D341Med (cell line): ENCODE measurements around the gene COPS7A.

ENCODE experiments used
- DNase-seq: peaks from one replicate; pipeline ENCODE4 v3.0.0; 2012; ENCODE audit warnings: low spot score

COPS7A gene, protein sequence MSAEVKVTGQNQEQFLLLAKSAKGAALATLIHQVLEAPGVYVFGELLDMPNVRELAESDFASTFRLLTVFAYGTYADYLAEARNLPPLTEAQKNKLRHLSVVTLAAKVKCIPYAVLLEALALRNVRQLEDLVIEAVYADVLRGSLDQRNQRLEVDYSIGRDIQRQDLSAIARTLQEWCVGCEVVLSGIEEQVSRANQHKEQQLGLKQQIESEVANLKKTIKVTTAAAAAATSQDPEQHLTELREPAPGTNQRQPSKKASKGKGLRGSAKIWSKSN

GRCh38 chr12:6723607-6724408 is at the start of gene COPS7A:
COPS7A (plus strand) TSS chr12:6724046; CDS start chr12:6724657, 611 bp downstream.
- DNase-seq = peak; percentile 96

DNA sequence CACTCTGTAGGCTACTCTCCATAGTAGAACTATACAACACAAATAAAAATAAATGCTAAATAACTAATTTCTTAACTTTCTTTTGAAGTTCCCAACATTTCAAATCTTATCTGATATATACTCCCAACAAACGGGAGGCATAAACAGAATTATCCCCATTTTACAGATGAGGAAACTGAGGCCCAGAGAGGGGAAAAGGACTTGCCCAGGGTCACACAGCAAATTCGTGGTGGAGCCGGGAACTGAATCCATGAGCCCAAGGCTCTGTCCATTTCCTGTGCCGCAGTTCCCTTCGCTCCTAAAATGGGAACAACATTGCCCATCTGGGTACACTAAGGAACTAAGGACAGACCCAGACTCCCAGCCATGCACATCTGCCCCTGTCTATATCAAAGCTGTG is 46.9 kb upstream of the COPS7A start:
- no peak for DNase-seq

GRCh38 chr12:6684609-6685008 is 39.2 kb upstream of the COPS7A start:
- peak; percentile 57 for DNase-seq

- no peak for DNase-seq
Measured at GRCh38 chr12:6685814-6686213, 38.0 kb upstream of the COPS7A start.

DNA sequence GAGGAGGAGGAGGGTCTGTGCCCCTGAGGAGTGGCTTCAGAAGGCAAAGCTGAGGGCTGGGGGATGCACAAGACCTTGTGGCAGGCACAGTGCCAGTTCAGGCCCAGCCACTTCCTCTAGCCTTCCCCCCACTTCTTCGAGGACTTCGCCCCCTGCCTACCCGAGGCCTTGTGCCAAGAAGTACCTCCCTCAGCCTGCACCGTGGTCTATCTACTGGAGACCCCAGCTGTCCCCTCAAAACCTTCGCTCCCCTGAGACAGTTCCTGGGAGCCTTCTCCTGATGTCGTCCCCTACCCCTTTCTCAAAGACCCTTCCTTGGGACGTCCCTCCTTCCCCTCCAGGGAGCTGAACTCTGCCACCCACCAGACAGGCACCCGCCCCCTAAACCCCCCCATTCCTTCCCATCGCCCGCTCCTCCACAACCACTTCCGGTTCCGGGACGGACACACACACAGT is 35.3 kb upstream of the COPS7A start:
- no peak for DNase-seq

- DNase-seq = peak; percentile 93
Measured at GRCh38 chr12:6688999-6689882, 34.6 kb upstream of the COPS7A start, which contains the start of gene ZNF384. ZNF384 (minus strand) TSS chr12:6689375; CDS start chr12:6679520, 9,855 bp downstream.

GRCh38 chr12:6691473-6691872 is 32.4 kb upstream of the COPS7A start:
- DNase-seq = no peak

DNA sequence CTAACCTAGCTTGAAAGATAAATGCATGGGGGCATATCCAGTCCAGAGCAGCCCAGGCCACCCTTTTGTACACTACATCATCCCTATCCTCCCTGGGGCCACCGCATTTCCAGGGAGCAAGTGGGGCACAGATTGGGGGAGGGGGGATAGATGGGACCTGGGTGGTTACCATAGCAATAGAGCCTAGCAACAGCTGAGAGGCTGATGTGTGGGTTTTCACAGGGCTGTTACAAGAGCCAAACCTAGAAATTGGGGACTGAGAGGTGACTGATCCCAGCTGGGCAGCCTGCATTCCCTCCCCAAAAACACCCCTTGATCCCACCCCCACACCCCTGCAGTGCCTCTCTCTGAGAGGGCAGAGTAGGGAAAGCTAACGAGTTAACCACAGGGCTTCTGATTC is 31.0 kb upstream of the COPS7A start:
- no peak for DNase-seq

GRCh38 chr12:6693832-6694355 is 30.0 kb upstream of the COPS7A start:
- no peak for DNase-seq

DNA sequence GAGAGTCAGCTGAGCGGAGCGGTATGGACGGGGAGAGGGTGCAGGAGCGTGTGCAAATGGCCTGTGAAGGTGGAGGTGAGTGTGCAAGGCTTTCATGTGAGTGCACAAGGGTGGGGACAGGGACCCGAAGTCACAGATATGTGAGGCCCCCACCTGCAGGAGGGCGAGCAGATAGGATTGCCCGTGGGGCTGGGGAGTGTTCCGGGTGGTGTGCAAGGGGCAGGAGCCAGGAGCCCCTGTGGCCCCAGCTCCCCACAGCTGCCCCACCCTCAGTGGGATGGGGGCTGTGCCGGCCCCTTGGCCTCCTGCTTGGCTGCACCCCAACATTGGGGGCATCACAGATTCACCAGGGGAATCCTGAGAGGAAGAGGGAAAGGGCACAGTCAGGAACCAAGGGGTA is 29.1 kb upstream of the COPS7A start:
- no peak for DNase-seq

DNA sequence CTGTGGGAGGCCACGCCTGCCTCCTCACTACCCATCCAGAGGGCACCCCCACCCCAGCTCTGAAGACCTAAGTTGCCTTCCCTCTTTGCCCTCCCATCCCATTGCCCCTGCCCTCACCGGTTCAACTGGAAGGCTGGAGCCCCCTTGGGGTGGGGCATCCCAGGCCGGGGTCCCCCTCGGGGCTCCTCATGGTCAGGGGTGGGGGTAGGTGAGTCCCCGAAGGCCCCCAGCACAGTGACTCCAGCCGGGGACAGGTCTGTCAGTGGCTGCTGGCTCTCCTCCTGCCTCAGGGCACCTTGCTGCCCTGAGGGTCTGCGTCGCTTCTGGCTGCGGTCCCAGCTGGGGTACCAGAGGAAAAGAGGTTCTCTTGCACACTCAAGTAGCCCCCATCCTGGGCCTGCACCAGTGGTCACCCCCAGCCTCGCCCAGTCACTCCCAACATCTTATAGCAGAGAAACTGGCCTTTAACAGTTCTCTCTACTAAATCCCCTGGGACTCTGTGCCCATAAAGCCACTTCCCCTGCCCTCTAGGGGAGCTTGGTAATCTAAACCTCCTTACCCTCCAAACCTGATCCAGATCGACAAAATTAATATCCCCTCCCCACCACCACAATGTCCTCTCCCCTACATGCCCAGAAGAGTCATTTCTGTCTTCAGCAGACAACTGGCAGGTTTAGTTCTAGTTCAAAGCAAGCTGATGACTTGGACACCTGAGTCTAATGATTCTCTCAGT is 28.4 kb upstream of the COPS7A start:
- no peak for DNase-seq

- DNase-seq = no peak
Measured at GRCh38 chr12:6696690-6697583, 26.9 kb upstream of the COPS7A start.

- DNase-seq = peak; percentile 77
Measured at GRCh38 chr12:6697584-6698351, 26.1 kb upstream of the COPS7A start.

DNA sequence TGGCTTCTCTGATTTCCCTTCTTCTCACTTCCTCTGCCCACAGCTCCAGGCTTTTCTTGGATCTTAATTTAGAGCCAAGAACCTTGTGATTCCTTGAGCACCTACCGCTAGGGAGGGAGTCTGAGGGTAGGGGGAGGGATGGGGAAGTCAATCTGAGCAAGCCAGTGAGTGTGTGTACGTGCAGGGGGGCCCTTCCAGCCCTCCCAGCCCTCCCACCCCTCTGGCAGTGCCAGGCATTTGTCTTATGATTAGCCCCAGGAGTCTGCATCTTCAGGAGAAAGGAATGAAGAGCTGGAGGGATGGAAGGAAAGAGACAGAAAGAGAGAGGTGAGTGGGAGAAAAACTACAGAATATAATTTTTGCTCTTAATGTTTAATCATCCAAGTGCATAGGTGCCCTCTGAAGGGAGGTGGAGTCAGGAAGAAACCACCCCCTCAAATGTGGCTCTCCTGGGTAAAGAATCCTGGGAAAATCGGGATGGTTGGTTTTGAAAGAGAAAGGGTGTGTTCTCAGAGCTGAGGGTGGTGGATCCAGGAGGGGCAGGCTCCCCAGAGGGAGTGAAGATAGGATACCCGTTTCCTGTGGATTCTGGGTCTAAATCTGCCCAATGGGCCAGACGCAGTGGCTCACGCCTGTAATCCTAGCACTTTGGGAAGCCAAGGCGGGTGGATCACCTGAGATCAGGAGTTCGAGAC is 25.3 kb upstream of the COPS7A start:
- no peak for DNase-seq

- DNase-seq = no peak
Measured at GRCh38 chr12:6699259-6699988, 24.4 kb upstream of the COPS7A start.

DNA sequence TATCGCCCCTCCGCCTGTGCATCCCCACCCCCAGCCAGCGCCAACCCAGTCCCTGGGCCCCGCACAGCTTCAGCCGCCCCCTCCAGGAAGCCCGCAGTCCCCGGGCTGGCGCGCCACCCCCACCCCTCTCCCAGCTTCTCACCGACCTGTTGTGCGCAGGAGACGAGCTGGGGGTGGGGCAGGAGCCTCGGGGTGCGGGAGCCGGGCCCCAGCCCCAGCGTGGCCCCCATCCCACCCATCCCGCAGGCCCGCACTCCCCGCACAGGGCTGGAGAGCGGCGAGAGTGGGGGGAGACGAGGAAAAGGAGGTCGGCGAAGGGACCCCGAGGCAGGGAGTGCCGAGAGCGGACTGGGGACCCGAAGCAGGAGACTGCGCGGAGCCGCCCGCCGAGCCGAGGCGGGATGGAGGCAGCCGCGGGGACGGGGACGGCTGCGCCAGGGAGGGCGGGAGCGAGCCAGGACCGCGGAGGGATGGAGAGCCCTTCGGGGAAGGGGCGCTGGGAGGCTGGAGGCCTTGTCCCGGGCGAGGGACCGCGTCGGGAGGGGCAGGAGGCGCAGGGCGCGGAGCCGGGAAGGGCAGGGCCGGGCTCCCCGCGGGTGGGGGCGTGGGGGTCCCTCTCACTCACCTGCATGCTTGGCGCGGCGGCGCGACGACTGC is 23.7 kb upstream of the COPS7A start:
- DNase-seq = peak; percentile 78

DNA sequence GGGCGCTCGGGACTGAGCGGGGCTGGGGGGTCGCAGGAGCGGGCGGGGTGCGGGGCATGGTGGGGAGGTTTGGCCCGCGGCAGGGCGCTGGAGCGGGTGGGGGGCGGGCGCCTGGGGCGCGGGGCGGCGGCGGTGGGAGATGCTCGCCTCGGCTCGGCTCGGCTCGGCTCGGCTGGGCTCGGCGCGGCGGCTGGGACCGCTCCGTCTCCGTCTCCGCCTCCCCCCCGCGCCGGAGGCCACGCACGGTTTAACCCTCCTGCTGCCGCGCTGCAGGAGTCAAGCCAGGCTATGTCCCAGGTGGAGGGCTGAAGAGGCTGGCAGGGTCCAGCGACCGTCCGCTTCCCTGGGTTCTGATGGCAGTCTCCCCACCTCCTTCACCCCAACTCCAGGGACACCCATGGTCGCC is 23.2 kb upstream of the COPS7A start, which contains the start of gene PIANP:
Gene PIANP, minus strand, starts transcription at position 170 of the 406 bp plus-strand sequence. CDS start 2,754 bp downstream, outside the sequence.
- peak; percentile 89 for DNase-seq
